GM12878 (cell line): ENCODE data around the gene PPP2R2D.
"Not testable (repeated sequence)": the region's sequence is repeated elsewhere in the genome, so short reads cannot be mapped to it uniquely, and the experiment has no call there.

Experiments used
- BACH1 ChIP-seq: fragments of 450-650 bp; IDR thresholded peaks from 2 replicates; pipeline ENCODE4 v1.6.1; 2017; ENCODE audit warnings: mild to moderate bottlenecking, borderline replicate concordance
- CBX3 ChIP-seq: fragments of 200-600 bp; sonication (generic); IDR thresholded peaks from 2 replicates; pipeline ENCODE4 v1.6.1; 2016; ENCODE audit warnings: low read depth, borderline replicate concordance
- CTCF ChIP-seq, 3 experiments: IDR thresholded peaks in 2 of 3; conservative IDR thresholded peaks in 1 of 3; 2 replicates each; pipeline ENCODE4 v1.5.1; 2011; ENCODE audit warnings: low read depth in 3 of 3, low read length in 3 of 3, mild to moderate bottlenecking in 3 of 3, control low read depth in 2 of 3, moderate library complexity in 2 of 3, inconsistent platforms in 1 of 3, mixed read lengths in 1 of 3; ENCODE audit not compliant: control insufficient read depth in 2 of 3, insufficient read depth in 1 of 3; ENCODE audit errors: extremely low read depth in 1 of 3
- KDM1A ChIP-seq: fragments of 200-600 bp; sonication (generic); IDR thresholded peaks from 2 replicates; pipeline ENCODE4 v1.6.1; 2016; ENCODE audit warnings: borderline replicate concordance
- PML ChIP-seq: IDR thresholded peaks from 2 replicates; pipeline ENCODE4 v1.6.1; 2012; ENCODE audit warnings: low read length, inconsistent platforms

DNA sequence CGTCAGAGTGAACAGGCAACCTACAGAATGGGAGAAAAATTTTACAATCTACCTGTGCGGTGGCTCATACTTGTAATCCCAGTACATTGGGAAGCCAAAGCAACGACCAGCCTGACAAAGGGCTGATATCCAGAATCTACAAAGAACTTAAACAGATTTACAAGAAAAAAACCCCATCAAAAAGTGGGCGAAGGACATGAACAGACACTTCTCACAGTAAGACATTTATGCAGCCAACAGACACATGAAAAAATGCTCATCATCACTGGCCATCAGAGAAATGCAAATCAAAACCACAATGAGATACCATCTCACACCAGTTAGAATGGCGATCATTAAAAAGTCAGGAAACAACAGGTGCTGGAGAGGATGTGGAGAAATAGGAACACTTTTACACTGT is 86.5 kb downstream of the PPP2R2D start:
- not testable (repeated sequence) for TF ChIP-seq KDM1A; CTCF (IDR thresholded peaks at IDR 0.05 in 2 of 3, conservative IDR thresholded peaks at IDR 0.05 in 1 of 3; ENCODE audit: control insufficient read depth in 2 of 3, extremely low read depth in 1 of 3, insufficient read depth in 1 of 3, low read depth in 3 of 3, low read length in 3 of 3); PML; CBX3; BACH1
